ENCODE data around the gene ADAM15. TPM values are rescaled to one million over a fixed set of nuclear protein-coding genes. Genes with fewer than 3 reads are reported as not detected.

Gene ADAM15
- polyA plus RNA-seq, 10 donors: 50.0 to 81.4 (median 59.9) TPM

GRCh38 chr1:155083052-155083541 is 32.0 kb downstream of the ADAM15 start:
- DNase-seq: no peak

- no peak for DNase-seq
These were observed 33.0 kb downstream of the ADAM15 start for GRCh38 chr1:155083865-155084721.

GRCh38 chr1:155084722-155085503 is 33.8 kb downstream of the ADAM15 start:
- peak; percentile 95 to 99 (median 96) for DNase-seq

- DNase-seq: no peak
These were observed 34.5 kb downstream of the ADAM15 start for GRCh38 chr1:155085504-155086127.

- DNase-seq: peak in 2 of 3 donors; percentile 61 to 80
These were observed 35.1 kb downstream of the ADAM15 start for GRCh38 chr1:155086128-155086741.

GRCh38 chr1:155086856-155087535 is 35.9 kb downstream of the ADAM15 start:
- no peak for DNase-seq

- DNase-seq: peak; percentile 45 to 87 (median 83)
These were observed 40.2 kb downstream of the ADAM15 start for GRCh38 chr1:155091071-155092051.

- no peak for DNase-seq
These were observed 41.0 kb downstream of the ADAM15 start for GRCh38 chr1:155092131-155092530.

GRCh38 chr1:155092641-155093040 is 41.5 kb downstream of the ADAM15 start:
- no peak for DNase-seq

- DNase-seq: peak in 2 of 3 donors; percentile 33 to 81
These were observed 43.0 kb downstream of the ADAM15 start for GRCh38 chr1:155093911-155094621.

GRCh38 chr1:155094622-155094948 is 43.5 kb downstream of the ADAM15 start:
- no peak for DNase-seq

GRCh38 chr1:155099331-155099730 is 48.2 kb downstream of the ADAM15 start:
- DNase-seq: no peak

- DNase-seq: no peak
These were observed 52.2 kb downstream of the ADAM15 start for GRCh38 chr1:155103325-155103724.

GRCh38 chr1:155104605-155105534 is 53.8 kb downstream of the ADAM15 start:
- no peak for DNase-seq

- DNase-seq: peak in 1 of 3 donors; percentile 48
These were observed 54.5 kb downstream of the ADAM15 start for GRCh38 chr1:155105604-155106011.

GRCh38 chr1:155106862-155107261 is 55.7 kb downstream of the ADAM15 start:
- DNase-seq: no peak

- DNase-seq: no peak
These were observed 56.5 kb downstream of the ADAM15 start for GRCh38 chr1:155107309-155108264.
